ENCODE results near the gene EXOC2.

DNA sequence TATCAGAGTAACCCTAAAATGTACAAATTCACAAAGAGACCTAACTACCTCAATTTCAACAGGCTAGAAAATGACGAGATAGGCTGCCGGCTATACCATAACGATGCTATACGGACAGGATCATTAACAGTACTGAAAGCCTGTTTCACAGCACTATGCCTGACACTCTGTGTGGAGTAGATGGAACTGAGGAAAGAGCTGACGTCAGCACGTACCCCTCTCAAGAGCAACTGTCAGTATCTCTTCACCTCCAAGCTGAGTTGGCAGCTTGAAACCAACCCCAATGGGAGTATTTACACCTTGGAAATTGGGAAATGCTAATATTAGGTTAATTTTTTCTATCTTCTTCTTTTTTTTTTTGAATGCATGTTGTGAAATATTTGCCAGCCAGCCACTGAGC, 89.7 kb downstream of the EXOC2 start:
- TF ChIP-seq, protein P1, sequence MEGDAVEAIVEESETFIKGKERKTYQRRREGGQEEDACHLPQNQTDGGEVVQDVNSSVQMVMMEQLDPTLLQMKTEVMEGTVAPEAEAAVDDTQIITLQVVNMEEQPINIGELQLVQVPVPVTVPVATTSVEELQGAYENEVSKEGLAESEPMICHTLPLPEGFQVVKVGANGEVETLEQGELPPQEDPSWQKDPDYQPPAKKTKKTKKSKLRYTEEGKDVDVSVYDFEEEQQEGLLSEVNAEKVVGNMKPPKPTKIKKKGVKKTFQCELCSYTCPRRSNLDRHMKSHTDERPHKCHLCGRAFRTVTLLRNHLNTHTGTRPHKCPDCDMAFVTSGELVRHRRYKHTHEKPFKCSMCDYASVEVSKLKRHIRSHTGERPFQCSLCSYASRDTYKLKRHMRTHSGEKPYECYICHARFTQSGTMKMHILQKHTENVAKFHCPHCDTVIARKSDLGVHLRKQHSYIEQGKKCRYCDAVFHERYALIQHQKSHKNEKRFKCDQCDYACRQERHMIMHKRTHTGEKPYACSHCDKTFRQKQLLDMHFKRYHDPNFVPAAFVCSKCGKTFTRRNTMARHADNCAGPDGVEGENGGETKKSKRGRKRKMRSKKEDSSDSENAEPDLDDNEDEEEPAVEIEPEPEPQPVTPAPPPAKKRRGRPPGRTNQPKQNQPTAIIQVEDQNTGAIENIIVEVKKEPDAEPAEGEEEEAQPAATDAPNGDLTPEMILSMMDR (IDR thresholded peaks at IDR 0.05; ENCODE audit: low read depth, low read length), result no peak
- no peak for TF ChIP-seq EZH2phosphoT487 (IDR thresholded peaks at IDR 0.05; ENCODE audit: low read depth)
